ENCODE measurements around the gene HACD4. TPM values are rescaled to one million over a fixed set of nuclear protein-coding genes. Genes with fewer than 3 reads are reported as not detected.

The HACD4 gene
- total RNA-seq, 1 experiment from 2014 or later: 0.63 TPM

- no peak overlapping the region for H3K9ac ChIP-seq (ENCODE audit: extremely low read depth, insufficient read length, low read length)
- H2AFZ ChIP-seq (ENCODE audit: low read length): no peak overlapping the region
- 0 out of 7 replicates have a peak overlapping the region, but pooled peaks of 1 of the 3 experiments have one; percentile 16 for H3K27ac Mint-ChIP-seq
- no peak overlapping the region for H3K4ac ChIP-seq (ENCODE audit: low read depth, low read length)
- H3K14ac ChIP-seq (ENCODE audit: insufficient read depth, low read length): no peak overlapping the region
- H3K36me3 Mint-ChIP-seq (ENCODE audit: insufficient read depth in 1 of 3, low read depth in 3 of 3): peaks cover 19 to 65% (median 49%) of the 10 kb centered on the region in 3 experiments; a peak in 6 of 7 replicates
- no peak overlapping the region for H2BK120ac ChIP-seq (ENCODE audit: low read depth, low read length, poor library complexity, severe bottlenecking)
- H3T11ph ChIP-seq (ENCODE audit: low read length): no peak overlapping the region
- no peak overlapping the region for H3K4me3 Mint-ChIP-seq
- H3K4me2 ChIP-seq (ENCODE audit: insufficient read depth, insufficient read length, low read length): no peak overlapping the region
- H3K79me1 ChIP-seq (ENCODE audit: insufficient read depth, low read depth, low read length, poor library complexity, severe bottlenecking): no peaks in the 10 kb centered on the region
- no peak overlapping the region for H2BK15ac ChIP-seq (ENCODE audit: low read depth, low read length)
- H3K23me2 ChIP-seq (ENCODE audit: insufficient read length, low read depth, low read length, poor library complexity, severe bottlenecking): no peaks in the 10 kb centered on the region
- no peak overlapping the region for H2BK5ac ChIP-seq (ENCODE audit: insufficient read length, low read length)
- H3K18ac ChIP-seq (ENCODE audit: insufficient read length, low read depth, low read length): no peak overlapping the region
- H3K27me3 ChIP-seq (ENCODE audit: insufficient read depth, low read length): no peaks in the 10 kb centered on the region
- H2AK5ac ChIP-seq (ENCODE audit: insufficient read length, low read length): no peak overlapping the region
- no peak overlapping the region for H3K27ac ChIP-seq (ENCODE audit: insufficient read length, low read depth, low read length)
- H4K91ac ChIP-seq (ENCODE audit: insufficient read length, low read depth, low read length): no peak overlapping the region
- WGBS (ENCODE audit: extremely low coverage, insufficient read length, low lambda C conversion rate): no CpG with 5 or more reads among the region's 2 CpGs
- no peaks in the 10 kb centered on the region; the same call in 1 of the 2 replicates for H3K4me1 ChIP-seq (ENCODE audit: insufficient read depth, low read length)
- H4K20me1 ChIP-seq (ENCODE audit: control insufficient read depth, insufficient read depth, insufficient read length): no peaks in the 10 kb centered on the region
- no peak overlapping the region for H4K8ac ChIP-seq (replicated peaks; ENCODE audit: insufficient read length, low read depth, low read length)
- TF ChIP-seq CTCF (conservative IDR thresholded peaks at IDR 0.05): no peak
- H3K23ac ChIP-seq (ENCODE audit: insufficient read length, low read depth, low read length): no peak overlapping the region
- H3K9me3 Mint-ChIP-seq: no peaks in the 10 kb centered on the region
- H4K5ac ChIP-seq (ENCODE audit: insufficient read length, low read depth, low read length): no peak overlapping the region
- no peak for DNase-seq
- H2BK20ac ChIP-seq (ENCODE audit: low read depth, low read length, poor library complexity, severe bottlenecking): no peak overlapping the region
- H2BK12ac ChIP-seq (ENCODE audit: insufficient read length, low read depth, low read length): no peak overlapping the region
- peaks cover 9 to 17% of the 10 kb centered on the region in 2 experiments for H3K4me1 Mint-ChIP-seq
- H3K27me3 Mint-ChIP-seq (ENCODE audit: low read depth): no peaks in the 10 kb centered on the region
- H3K56ac ChIP-seq (ENCODE audit: insufficient read length, low read depth, low read length): no peak overlapping the region
- no peaks in the 10 kb centered on the region for H3K79me2 ChIP-seq (ENCODE audit: insufficient read depth, low read length)
- no peaks in the 10 kb centered on the region for H3K9me3 ChIP-seq (ENCODE audit: control insufficient read depth, low read depth, low read length)
Measured at GRCh38 chr9:20990867-20991266, 40.6 kb downstream of the HACD4 start.

Measured in H9 (cell line).